ENCODE results near the gene SKA2.

DNA sequence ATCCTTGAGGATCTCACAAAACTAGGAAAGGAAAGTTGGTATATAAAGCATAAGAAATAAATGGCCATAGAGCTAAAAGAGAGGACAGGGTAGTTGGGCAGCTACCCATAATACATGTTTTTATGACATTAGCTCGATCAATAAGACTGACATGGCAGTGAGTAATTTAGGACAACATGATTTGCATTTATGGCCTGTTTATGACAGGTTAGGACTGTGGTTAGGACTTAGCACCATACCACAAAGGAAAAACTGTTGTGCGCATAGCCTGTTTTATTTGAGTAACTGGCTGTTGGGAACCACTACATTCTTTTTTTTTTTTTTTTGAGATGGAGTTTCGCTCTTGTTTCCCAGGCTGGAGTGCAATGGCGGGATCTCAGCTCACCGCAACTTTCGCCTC, 30.3 kb downstream of the SKA2 start:
- TF ChIP-seq, protein P1, sequence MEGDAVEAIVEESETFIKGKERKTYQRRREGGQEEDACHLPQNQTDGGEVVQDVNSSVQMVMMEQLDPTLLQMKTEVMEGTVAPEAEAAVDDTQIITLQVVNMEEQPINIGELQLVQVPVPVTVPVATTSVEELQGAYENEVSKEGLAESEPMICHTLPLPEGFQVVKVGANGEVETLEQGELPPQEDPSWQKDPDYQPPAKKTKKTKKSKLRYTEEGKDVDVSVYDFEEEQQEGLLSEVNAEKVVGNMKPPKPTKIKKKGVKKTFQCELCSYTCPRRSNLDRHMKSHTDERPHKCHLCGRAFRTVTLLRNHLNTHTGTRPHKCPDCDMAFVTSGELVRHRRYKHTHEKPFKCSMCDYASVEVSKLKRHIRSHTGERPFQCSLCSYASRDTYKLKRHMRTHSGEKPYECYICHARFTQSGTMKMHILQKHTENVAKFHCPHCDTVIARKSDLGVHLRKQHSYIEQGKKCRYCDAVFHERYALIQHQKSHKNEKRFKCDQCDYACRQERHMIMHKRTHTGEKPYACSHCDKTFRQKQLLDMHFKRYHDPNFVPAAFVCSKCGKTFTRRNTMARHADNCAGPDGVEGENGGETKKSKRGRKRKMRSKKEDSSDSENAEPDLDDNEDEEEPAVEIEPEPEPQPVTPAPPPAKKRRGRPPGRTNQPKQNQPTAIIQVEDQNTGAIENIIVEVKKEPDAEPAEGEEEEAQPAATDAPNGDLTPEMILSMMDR (IDR thresholded peaks at IDR 0.05; ENCODE audit: extremely low read depth in 1 of 2, insufficient read depth in 1 of 2, low read depth in 1 of 2, low read length in 2 of 2), result no peak
- TF ChIP-seq EZH2 (IDR thresholded peaks at IDR 0.05; ENCODE audit: borderline replicate concordance, low read depth, low read length, severe bottlenecking), result no peak
- TF ChIP-seq, protein P2, sequence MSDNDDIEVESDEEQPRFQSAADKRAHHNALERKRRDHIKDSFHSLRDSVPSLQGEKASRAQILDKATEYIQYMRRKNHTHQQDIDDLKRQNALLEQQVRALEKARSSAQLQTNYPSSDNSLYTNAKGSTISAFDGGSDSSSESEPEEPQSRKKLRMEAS (IDR thresholded peaks at IDR 0.05; ENCODE audit: insufficient read depth, insufficient read length), result no peak
- no peak for TF ChIP-seq POLR2A (IDR thresholded peaks at IDR 0.05; ENCODE audit: low read depth, low read length)
- no peak for TF ChIP-seq POLR2AphosphoS5 (IDR thresholded peaks at IDR 0.05; ENCODE audit: insufficient read depth, low read depth, low read length)
- TF ChIP-seq FOS (IDR thresholded peaks at IDR 0.05; ENCODE audit: borderline replicate concordance, insufficient read depth, low read length), result no peak
